ENCODE data around the gene SCD5. TPM values are rescaled to one million over a fixed set of nuclear protein-coding genes. Genes with fewer than 3 reads are reported as not detected.

The SCD5 gene
- total and polyA plus RNA-seq, 2 donors (not counting 3 experiments of a cell fraction or from before 2014, with no cell fraction given) = 38.4 to 38.5 TPM

GRCh38 chr4:82584931-82585330 lies 213.7 kb downstream of the SCD5 start:
- dilution Hi-C loops (cut with MboI; ENCODE audit: extremely low pct_ligation_motif_present, low sequenced_read_pairs) = no loop called here

More at GRCh38 chr4:82584931-82585330, 213.7 kb downstream of the SCD5 start:
- Histone ChIP-seq H3K4me2 (ENCODE audit: insufficient read depth, low read length) (no peak overlapping the region), H3K27ac (ENCODE audit: insufficient read depth, low read depth, low read length) (no peak overlapping the region), H3K9ac (replicated peaks; ENCODE audit: extremely low read depth, insufficient read depth, low read length) (no peak overlapping the region), H3K27me3 (ENCODE audit: control insufficient read depth in 2 of 2, insufficient read depth in 2 of 2, low read length in 2 of 2) (peaks cover 0 to 1% of the 10 kb centered on the region in 2 experiments), H4K20me1 (replicated peaks; ENCODE audit: control insufficient read depth, extremely low read depth, insufficient read depth, low read length) (no peaks in the 10 kb centered on the region), H2AFZ (ENCODE audit: low read depth, low read length) (no peak overlapping the region), H3K36me3 (ENCODE audit: control insufficient read depth in 2 of 2, extremely low read depth in 1 of 2, insufficient read depth in 2 of 2, low read length in 2 of 2) (no peaks in the 10 kb centered on the region), H3K9me3 (replicated peaks; ENCODE audit: control insufficient read depth, insufficient read depth, low read length) (no peaks in the 10 kb centered on the region), H3K4me1 (ENCODE audit: control insufficient read depth, extremely low read depth, insufficient read depth, low read length) (no peaks in the 10 kb centered on the region), H3K4me3 (replicated peaks in 1 of 3; ENCODE audit: insufficient read depth in 1 of 3, low read depth in 1 of 3, low read length in 3 of 3) (no peak overlapping the region), H3K79me2 (ENCODE audit: control insufficient read depth, insufficient read depth, low read length) (no peaks in the 10 kb centered on the region), H3K9me1 (replicated peaks; ENCODE audit: control insufficient read depth, extremely low read depth, insufficient read depth, low read length) (no peaks in the 10 kb centered on the region)
- BruUV-seq (replicated peaks) = no TSS peak
- intact Hi-C loops (cut with micrococcal nuclease) = no loop called here
- FAIRE-seq (no peak), DNase-seq (ENCODE audit: low read depth, low spot score) (no peak)
- ChIA-PET CTCF (interaction anchor here (0.5 kb wide), 1 partner anchor 19 kb away, joined by 3 read pairs; no protein-coding TSS in a partner anchor), POLR2A (no interaction called here)
- TF ChIP-seq POLR2A (IDR thresholded peaks at IDR 0.05; ENCODE audit: low read depth, low read length) (no peak), MYC (IDR thresholded peaks at IDR 0.05; ENCODE audit: low read depth, low read length) (no peak), JUN (IDR thresholded peaks at IDR 0.05; ENCODE audit: borderline replicate concordance, insufficient read depth, insufficient read length, low read depth) (no peak), CTCF (IDR thresholded peaks at IDR 0.05; ENCODE audit: extremely low read depth in 1 of 2, insufficient read depth in 1 of 2, low read depth in 1 of 2, low read length in 2 of 2) (no peak), MAX (IDR thresholded peaks at IDR 0.05; ENCODE audit: insufficient read depth, insufficient read length) (no peak), EZH2 (IDR thresholded peaks at IDR 0.05; ENCODE audit: borderline replicate concordance, low read depth, low read length, severe bottlenecking) (no peak), FOS (IDR thresholded peaks at IDR 0.05; ENCODE audit: borderline replicate concordance, insufficient read depth, low read length) (no peak), POLR2AphosphoS5 (IDR thresholded peaks at IDR 0.05; ENCODE audit: insufficient read depth, low read depth, low read length) (no peak), GATA2 (IDR thresholded peaks at IDR 0.05; ENCODE audit: insufficient read depth, insufficient read length, low read depth, low read length) (no peak)

Measured in endothelial cell of umbilical vein (primary cell).